ENCODE data around the gene GLI1.
A peak's percentile ranks its signal among the peaks of the same experiment; 100 is the strongest.
"Not testable (repeated sequence)": the region's sequence is repeated elsewhere in the genome, so short reads cannot be mapped to it uniquely, and the experiment has no call there.

The GLI1 gene

GRCh38 chr12:57441846-57442427, 17.6 kb upstream of the GLI1 start:
- no peak for DNase-seq

- not testable (repeated sequence) for DNase-seq
Observed at GRCh38 chr12:57444337-57444736, 15.2 kb upstream of the GLI1 start.

- DNase-seq: no peak
Observed at GRCh38 chr12:57444744-57445143, 14.8 kb upstream of the GLI1 start.

GRCh38 chr12:57446292-57446960, 13.2 kb upstream of the GLI1 start:
- no peak for DNase-seq

GRCh38 chr12:57448669-57449068, 10.9 kb upstream of the GLI1 start:
- DNase-seq: no peak

GRCh38 chr12:57449375-57449774, 10.2 kb upstream of the GLI1 start:
- no peak for DNase-seq

- no peak for DNase-seq
Observed at GRCh38 chr12:57450057-57450456, 9.5 kb upstream of the GLI1 start.

- no peak for DNase-seq
Observed at GRCh38 chr12:57451233-57451778, 8.3 kb upstream of the GLI1 start.

GRCh38 chr12:57452181-57452936, 7.2 kb upstream of the GLI1 start:
- DNase-seq: peak; percentile 70

- DNase-seq: peak; percentile 87
Observed at GRCh38 chr12:57452937-57453509, 6.6 kb upstream of the GLI1 start.

- no peak for DNase-seq
Observed at GRCh38 chr12:57454213-57454565, 5.4 kb upstream of the GLI1 start.

GRCh38 chr12:57454566-57455373, 4.8 kb upstream of the GLI1 start, which contains the start of gene INHBE:
Gene INHBE (plus strand): TSS chr12:57455307. CDS start chr12:57455537, 230 bp downstream.
- no peak for DNase-seq

- no peak for DNase-seq
Observed at GRCh38 chr12:57455374-57456144, 4.0 kb upstream of the GLI1 start.

GRCh38 chr12:57456145-57456700, 3.4 kb upstream of the GLI1 start:
- no peak for DNase-seq

GRCh38 chr12:57456737-57457490, 2.7 kb upstream of the GLI1 start:
- no peak for DNase-seq

- no peak for DNase-seq
Observed at GRCh38 chr12:57458665-57459054, 925 bp upstream of the GLI1 start.

- peak; percentile 97 for DNase-seq
Observed at GRCh38 chr12:57459055-57459749, 383 bp upstream of the GLI1 start.

GRCh38 chr12:57460468-57460784, 841 bp downstream of the GLI1 start:
- DNase-seq: no peak

GRCh38 chr12:57460841-57461275, 1.3 kb downstream of the GLI1 start:
- DNase-seq: no peak

GRCh38 chr12:57461276-57461916, 1.8 kb downstream of the GLI1 start:
- DNase-seq: peak; percentile 90
